ENCODE measurements around the gene FANCC.

The FANCC gene

GRCh38 chr9:95093586-95093985 is 223.9 kb downstream of the FANCC start:
- no peak for DNase-seq

- no peak for DNase-seq
These were observed 225.0 kb downstream of the FANCC start for GRCh38 chr9:95092262-95093072.

GRCh38 chr9:95091601-95092261 is 225.8 kb downstream of the FANCC start:
- DNase-seq = no peak

- no peak for DNase-seq
These were observed 226.5 kb downstream of the FANCC start for GRCh38 chr9:95090871-95091577.

GRCh38 chr9:95090023-95090791 is 227.3 kb downstream of the FANCC start:
- no peak for DNase-seq

GRCh38 chr9:95089257-95090022 is 228.1 kb downstream of the FANCC start:
- DNase-seq = no peak

- no peak for DNase-seq
These were observed 228.9 kb downstream of the FANCC start for GRCh38 chr9:95088421-95089161.

- no peak for DNase-seq
These were observed 229.8 kb downstream of the FANCC start for GRCh38 chr9:95087659-95088242.

GRCh38 chr9:95086564-95086955 is 230.9 kb downstream of the FANCC start:
- DNase-seq = no peak

- DNase-seq = no peak
These were observed 231.5 kb downstream of the FANCC start for GRCh38 chr9:95085861-95086563.

- no peak for DNase-seq
These were observed 232.3 kb downstream of the FANCC start for GRCh38 chr9:95085036-95085770.

GRCh38 chr9:95084254-95084934 is 233.1 kb downstream of the FANCC start:
- DNase-seq = no peak

- no peak for DNase-seq
These were observed 234.3 kb downstream of the FANCC start for GRCh38 chr9:95083086-95083768.

GRCh38 chr9:95082401-95083084 is 235.0 kb downstream of the FANCC start:
- no peak for DNase-seq

- DNase-seq = no peak
These were observed 235.5 kb downstream of the FANCC start for GRCh38 chr9:95081998-95082397.

- no peak for DNase-seq
These were observed 236.4 kb downstream of the FANCC start for GRCh38 chr9:95080961-95081647.

GRCh38 chr9:95079461-95079860 is 238.0 kb downstream of the FANCC start:
- DNase-seq = no peak
